Measurements from ENCODE around the gene NPDC1. TPM values are rescaled to one million over a fixed set of nuclear protein-coding genes. Genes with fewer than 3 reads are reported as not detected.
"Not testable (repeated sequence)": the region's sequence is repeated elsewhere in the genome, so short reads cannot be mapped to it uniquely, and the experiment has no call there.

The NPDC1 gene
- polyA plus RNA-seq, 3 donors, result 0.51 to 2.7 TPM; not detected in 1

DNA sequence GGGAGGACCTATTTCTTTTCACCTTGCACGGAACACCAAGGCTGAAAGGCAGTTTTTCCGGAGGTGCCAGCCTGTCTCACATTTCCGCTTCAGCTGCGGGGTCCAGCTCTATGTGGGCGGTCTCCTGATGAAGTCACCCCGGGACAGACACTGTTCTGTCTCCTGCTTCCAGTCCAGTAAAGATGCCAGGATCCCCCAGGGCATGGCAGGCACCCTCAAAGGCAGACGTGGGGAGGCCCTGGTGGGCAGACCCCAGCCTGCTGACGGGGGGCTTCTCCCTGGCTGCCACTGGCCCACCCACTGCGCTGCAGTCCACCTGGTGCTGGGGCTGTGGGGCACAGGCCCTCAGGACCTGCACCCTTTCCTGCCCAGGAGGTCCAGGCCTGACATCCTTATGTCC, 16.8 kb upstream of the NPDC1 start:
- not testable (repeated sequence) for H3K4me2 ChIP-seq (replicated peaks; ENCODE audit: extremely low read depth, low read length, poor library complexity, severe bottlenecking); H3K4me3 ChIP-seq (replicated peaks in 1 of 3; ENCODE audit: low read depth in 2 of 3, low read length in 3 of 3); H3K27me3 ChIP-seq (ENCODE audit: control insufficient read depth in 2 of 2, insufficient read depth in 2 of 2, low read length in 2 of 2); H2AFZ ChIP-seq (ENCODE audit: insufficient read depth, low read depth, low read length, poor library complexity, severe bottlenecking); H3K9me3 ChIP-seq (replicated peaks in 1 of 2; ENCODE audit: control insufficient read depth in 1 of 2, insufficient read depth in 1 of 2, low read length in 2 of 2); H4K20me1 ChIP-seq (ENCODE audit: insufficient read depth, low read length); H3K79me2 ChIP-seq (ENCODE audit: insufficient read depth, low read length); H3K4me3 Mint-ChIP-seq; H3K4me1 ChIP-seq (ENCODE audit: control insufficient read depth in 1 of 2, insufficient read depth in 2 of 2, low read length in 2 of 2); H3K36me3 ChIP-seq (replicated peaks in 1 of 2; ENCODE audit: control insufficient read depth in 1 of 2, insufficient read depth in 2 of 2, low read length in 2 of 2); DNase-seq; H3K9me3 Mint-ChIP-seq; H3K9ac ChIP-seq (ENCODE audit: insufficient read depth, low read length, poor library complexity, severe bottlenecking); H3K27ac Mint-ChIP-seq; H3K27ac ChIP-seq (ENCODE audit: low read depth in 1 of 2, low read length in 2 of 2)
- intact Hi-C loops (cut with micrococcal nuclease), result loop anchor here in 1 of 2 donors (10.0 kb wide), 1 partner anchor 278 kb away; no protein-coding TSS in a partner anchor
- Mint-ChIP-seq H3K4me1 (peaks cover 14% of the 10 kb centered on the region), H3K27me3 (ENCODE audit: low read depth in 3 of 3) (peaks cover 14 to 23% (median 21%) of the 10 kb centered on the region in 3 donors), H3K36me3 (peaks cover 6 to 18% of the 10 kb centered on the region in 2 donors)
- 100% methylated on average over 2 of the region's 9 CpGs for WGBS (ENCODE audit: insufficient coverage)

GRCh38 chr9:137062384-137062783, 16.4 kb upstream of the NPDC1 start:
- H3K36me3 ChIP-seq (replicated peaks in 1 of 2; ENCODE audit: control insufficient read depth in 1 of 2, insufficient read depth in 2 of 2, low read length in 2 of 2), result peaks cover 0 to 5% of the 10 kb centered on the region in 2 donors
- WGBS (ENCODE audit: insufficient coverage), result 91% methylated on average over 15 of the region's 15 CpGs
- Mint-ChIP-seq H3K9me3 (no peaks in the 10 kb centered on the region), H3K27me3 (ENCODE audit: low read depth in 3 of 3) (peaks cover 17 to 22% (median 21%) of the 10 kb centered on the region in 3 donors), H3K36me3 (peaks cover 6 to 18% of the 10 kb centered on the region in 2 donors), H3K4me3 (no peak overlapping the region), H3K27ac (no peak overlapping the region), H3K4me1 (peaks cover 12% of the 10 kb centered on the region)
- H3K79me2 ChIP-seq (ENCODE audit: insufficient read depth, low read length), result no peaks in the 10 kb centered on the region
- no peak overlapping the region for H3K4me3 ChIP-seq (replicated peaks in 1 of 3; ENCODE audit: low read depth in 2 of 3, low read length in 3 of 3)
- H3K9ac ChIP-seq (ENCODE audit: insufficient read depth, low read length, poor library complexity, severe bottlenecking), result no peak overlapping the region
- no peak overlapping the region for H2AFZ ChIP-seq (ENCODE audit: insufficient read depth, low read depth, low read length, poor library complexity, severe bottlenecking)
- no peaks in the 10 kb centered on the region for H3K9me3 ChIP-seq (replicated peaks in 1 of 2; ENCODE audit: control insufficient read depth in 1 of 2, insufficient read depth in 1 of 2, low read length in 2 of 2)
- H3K27ac ChIP-seq (ENCODE audit: low read depth in 1 of 2, low read length in 2 of 2), result no peak overlapping the region
- no peaks in the 10 kb centered on the region for H3K27me3 ChIP-seq (ENCODE audit: control insufficient read depth in 2 of 2, insufficient read depth in 2 of 2, low read length in 2 of 2)
- no peak for DNase-seq
- TF ChIP-seq, protein P1, sequence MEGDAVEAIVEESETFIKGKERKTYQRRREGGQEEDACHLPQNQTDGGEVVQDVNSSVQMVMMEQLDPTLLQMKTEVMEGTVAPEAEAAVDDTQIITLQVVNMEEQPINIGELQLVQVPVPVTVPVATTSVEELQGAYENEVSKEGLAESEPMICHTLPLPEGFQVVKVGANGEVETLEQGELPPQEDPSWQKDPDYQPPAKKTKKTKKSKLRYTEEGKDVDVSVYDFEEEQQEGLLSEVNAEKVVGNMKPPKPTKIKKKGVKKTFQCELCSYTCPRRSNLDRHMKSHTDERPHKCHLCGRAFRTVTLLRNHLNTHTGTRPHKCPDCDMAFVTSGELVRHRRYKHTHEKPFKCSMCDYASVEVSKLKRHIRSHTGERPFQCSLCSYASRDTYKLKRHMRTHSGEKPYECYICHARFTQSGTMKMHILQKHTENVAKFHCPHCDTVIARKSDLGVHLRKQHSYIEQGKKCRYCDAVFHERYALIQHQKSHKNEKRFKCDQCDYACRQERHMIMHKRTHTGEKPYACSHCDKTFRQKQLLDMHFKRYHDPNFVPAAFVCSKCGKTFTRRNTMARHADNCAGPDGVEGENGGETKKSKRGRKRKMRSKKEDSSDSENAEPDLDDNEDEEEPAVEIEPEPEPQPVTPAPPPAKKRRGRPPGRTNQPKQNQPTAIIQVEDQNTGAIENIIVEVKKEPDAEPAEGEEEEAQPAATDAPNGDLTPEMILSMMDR (IDR thresholded peaks at IDR 0.05), result no peak
- no peak overlapping the region for H3K4me2 ChIP-seq (replicated peaks; ENCODE audit: extremely low read depth, low read length, poor library complexity, severe bottlenecking)
- H4K20me1 ChIP-seq (ENCODE audit: insufficient read depth, low read length), result no peaks in the 10 kb centered on the region
- intact Hi-C loops (cut with micrococcal nuclease), result loop anchor here in 1 of 2 donors (10.0 kb wide), 1 partner anchor 278 kb away; no protein-coding TSS in a partner anchor
- peaks cover 0 to under 1% of the 10 kb centered on the region in 2 donors for H3K4me1 ChIP-seq (ENCODE audit: control insufficient read depth in 1 of 2, insufficient read depth in 2 of 2, low read length in 2 of 2)

Data from CD14-positive monocyte (primary cell).